Central memory CD8-positive, alpha-beta T cell (primary cell): ENCODE measurements around the gene XPO6.
A peak's percentile ranks its signal among the peaks of the same experiment; 100 is the strongest.
"Not testable (repeated sequence)": the region's sequence is repeated elsewhere in the genome, so short reads cannot be mapped to it uniquely, and the experiment has no call there.

ENCODE experiments used
- ATAC-seq: fragments of 150-1000 bp; cut with Tn5 transposase; replicated peaks from 2 replicates; pipeline ENCODE4 v1.10.0; 2022; ENCODE audit warnings: mild to moderate bottlenecking, moderate FRiP score, moderate number of reproducible peaks; ENCODE audit not compliant: poor library complexity, severe bottlenecking; ENCODE audit errors: extremely low read depth
- DNase-seq, 2 donors: peaks; one replicate each; pipeline ENCODE4 v3.0.0; 2021; ENCODE audit warnings: low spot score in 2 of 2
- H3K27ac Mint-ChIP-seq: one replicate; pipeline ENCODE4 v1.8.0; 2022; ENCODE audit warnings: low read depth, mild to moderate bottlenecking, moderate library complexity, mixed read lengths
- H3K27me3 Mint-ChIP-seq: one replicate; pipeline ENCODE4 v1.8.0; 2022; ENCODE audit warnings: mixed read lengths
- H3K36me3 Mint-ChIP-seq: one replicate; pipeline ENCODE4 v1.8.0; 2022; ENCODE audit warnings: mild to moderate bottlenecking, moderate library complexity, mixed read lengths; ENCODE audit not compliant: insufficient read depth
- H3K4me1 Mint-ChIP-seq: one replicate; pipeline ENCODE4 v1.8.0; 2022; ENCODE audit warnings: mixed read lengths
- H3K4me3 Mint-ChIP-seq: one replicate; pipeline ENCODE4 v1.8.0; 2022; ENCODE audit warnings: mild to moderate bottlenecking, moderate library complexity, mixed read lengths
- H3K9me3 Mint-ChIP-seq: one replicate; pipeline ENCODE4 v1.8.0; 2022; ENCODE audit warnings: mixed read lengths

The XPO6 gene

GRCh38 chr16:28130099-28131088 is 81.4 kb downstream of the XPO6 start:
- no peaks in the 10 kb centered on the region for H3K27me3 Mint-ChIP-seq
- peaks cover 28% of the 10 kb centered on the region for H3K4me1 Mint-ChIP-seq
- H3K36me3 Mint-ChIP-seq = peaks cover 63% of the 10 kb centered on the region
- H3K9me3 Mint-ChIP-seq = no peaks in the 10 kb centered on the region
- no peak for DNase-seq
- ATAC-seq = no peak
- H3K4me3 Mint-ChIP-seq = no peak overlapping the region
- H3K27ac Mint-ChIP-seq = peak overlapping the region; percentile 61

DNA sequence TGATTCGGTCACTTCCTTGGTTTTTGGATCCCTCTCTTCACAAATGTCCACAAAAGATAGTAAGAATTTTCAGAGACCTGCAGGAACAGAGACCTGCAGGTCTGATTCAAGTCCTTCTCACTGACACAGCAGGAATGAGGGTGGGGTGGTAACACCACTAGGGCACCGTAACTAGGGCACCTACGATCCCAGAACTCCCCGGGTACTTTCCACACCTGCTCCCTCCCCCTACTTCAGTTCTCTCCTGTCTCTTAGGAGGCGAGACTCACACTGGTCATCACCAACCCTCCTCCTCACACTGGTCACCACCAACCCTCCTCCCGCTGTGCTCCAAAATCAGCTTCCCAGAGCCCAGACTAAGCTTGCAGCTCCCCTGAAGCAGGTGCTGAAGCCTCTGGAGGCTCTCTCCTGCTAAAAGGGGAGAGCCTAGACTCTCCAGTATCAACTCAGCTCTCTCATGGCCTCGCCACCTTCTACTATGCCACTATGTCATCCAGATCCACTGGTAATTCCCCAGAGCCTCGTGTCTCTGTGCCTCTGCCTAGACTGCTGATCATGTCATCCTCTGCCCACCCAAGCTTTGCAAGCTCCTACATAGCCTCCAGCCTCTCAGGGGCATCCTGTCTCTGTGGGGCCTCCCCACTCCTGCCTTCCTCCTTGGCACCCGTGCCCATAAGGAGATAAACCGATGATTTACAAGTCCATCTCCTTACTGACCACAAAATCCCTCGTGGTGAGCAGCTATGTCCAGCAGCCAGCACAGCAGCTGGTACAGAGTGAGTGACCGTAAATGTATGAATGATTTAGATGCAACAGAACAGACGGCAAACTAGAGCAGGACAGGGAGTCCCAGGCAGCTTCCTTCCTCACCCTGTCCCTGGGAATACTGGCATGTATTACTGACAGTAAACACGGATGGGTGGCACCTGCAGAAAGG is 84.8 kb downstream of the XPO6 start:
- Mint-ChIP-seq H3K27me3 (no peaks in the 10 kb centered on the region), H3K36me3 (peaks cover 62% of the 10 kb centered on the region), H3K27ac (no peak overlapping the region), H3K4me3 (no peak overlapping the region), H3K4me1 (peaks cover 28% of the 10 kb centered on the region), H3K9me3 (no peaks in the 10 kb centered on the region)
- DNase-seq (no peak), ATAC-seq (no peak)

- peaks cover 66% of the 10 kb centered on the region for H3K36me3 Mint-ChIP-seq
Observed at GRCh38 chr16:28125592-28125991, 86.2 kb downstream of the XPO6 start.

DNA sequence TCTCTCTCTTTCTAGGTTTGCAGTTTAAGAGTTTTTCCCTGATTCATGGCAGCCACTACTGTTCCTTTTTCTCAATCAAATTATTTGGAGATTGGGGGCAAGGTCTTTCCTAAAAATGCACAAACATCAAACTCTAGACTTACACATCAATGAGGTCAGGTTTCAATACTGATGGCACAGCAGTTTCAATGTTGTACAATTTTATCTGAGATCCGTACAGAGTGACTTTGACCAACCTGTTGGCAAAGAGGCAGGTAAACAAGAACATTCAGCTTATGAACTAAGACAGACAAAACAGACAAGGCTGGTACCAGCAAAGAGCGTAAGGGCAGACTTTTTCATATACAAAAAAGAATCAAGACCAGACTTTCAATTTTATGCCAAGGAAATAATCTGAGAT is 90.2 kb downstream of the XPO6 start:
- ATAC-seq (no peak), DNase-seq (no peak)
- no peaks in the 10 kb centered on the region for H3K9me3 Mint-ChIP-seq
- peak overlapping the region; percentile 54 for H3K27ac Mint-ChIP-seq
- H3K4me3 Mint-ChIP-seq = no peak overlapping the region
- H3K4me1 Mint-ChIP-seq = peaks cover 1% of the 10 kb centered on the region
- peaks cover 74% of the 10 kb centered on the region for H3K36me3 Mint-ChIP-seq
- H3K27me3 Mint-ChIP-seq = no peaks in the 10 kb centered on the region

More at GRCh38 chr16:28125592-28125991, 86.2 kb downstream of the XPO6 start:
- Mint-ChIP-seq H3K4me1 (peaks cover 28% of the 10 kb centered on the region), H3K9me3 (no peaks in the 10 kb centered on the region), H3K4me3 (no peak overlapping the region), H3K27me3 (no peaks in the 10 kb centered on the region), H3K27ac (no peak overlapping the region)
- no peak for DNase-seq
- ATAC-seq = no peak

- H3K27ac Mint-ChIP-seq = peak overlapping the region; percentile 54
- H3K36me3 Mint-ChIP-seq = peaks cover 80% of the 10 kb centered on the region
- H3K9me3 Mint-ChIP-seq = no peaks in the 10 kb centered on the region
- ATAC-seq (no peak), DNase-seq (no peak)
- H3K4me1 Mint-ChIP-seq = no peaks in the 10 kb centered on the region
- H3K4me3 Mint-ChIP-seq = no peak overlapping the region
- H3K27me3 Mint-ChIP-seq = no peaks in the 10 kb centered on the region
Observed at GRCh38 chr16:28120754-28121153, 91.0 kb downstream of the XPO6 start.

GRCh38 chr16:28118637-28119036 is 93.1 kb downstream of the XPO6 start:
- H3K36me3 Mint-ChIP-seq = peaks cover 69% of the 10 kb centered on the region
- H3K4me3 Mint-ChIP-seq = no peak overlapping the region
- H3K9me3 Mint-ChIP-seq = no peaks in the 10 kb centered on the region
- DNase-seq (no peak), ATAC-seq (no peak)
- no peaks in the 10 kb centered on the region for H3K27me3 Mint-ChIP-seq
- no peak overlapping the region for H3K27ac Mint-ChIP-seq
- peaks cover 5% of the 10 kb centered on the region for H3K4me1 Mint-ChIP-seq

DNA sequence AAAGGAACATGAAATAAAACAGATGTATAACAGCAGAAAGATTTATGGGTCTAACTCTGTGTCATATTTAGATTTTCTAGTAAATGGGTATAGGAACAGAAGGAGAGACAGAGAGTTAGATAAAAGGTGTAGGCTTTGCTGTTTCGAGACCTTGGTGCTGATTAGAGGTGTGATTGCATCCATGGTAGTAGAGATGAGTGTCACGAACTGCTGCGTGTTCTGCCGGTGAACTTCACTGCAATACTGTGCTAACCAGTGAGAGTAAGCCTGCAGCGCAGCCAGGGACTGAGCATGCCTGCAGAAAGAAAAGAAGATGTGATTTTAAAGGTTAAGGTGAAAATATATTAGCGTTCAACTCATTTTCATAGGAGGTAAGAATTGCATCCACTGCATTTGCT is 94.6 kb downstream of the XPO6 start:
- Mint-ChIP-seq H3K27me3 (no peaks in the 10 kb centered on the region), H3K9me3 (no peaks in the 10 kb centered on the region), H3K4me3 (no peak overlapping the region), H3K27ac (no peak overlapping the region), H3K36me3 (peaks cover 70% of the 10 kb centered on the region), H3K4me1 (peaks cover 10% of the 10 kb centered on the region)
- no peak for ATAC-seq
- DNase-seq = no peak

DNA sequence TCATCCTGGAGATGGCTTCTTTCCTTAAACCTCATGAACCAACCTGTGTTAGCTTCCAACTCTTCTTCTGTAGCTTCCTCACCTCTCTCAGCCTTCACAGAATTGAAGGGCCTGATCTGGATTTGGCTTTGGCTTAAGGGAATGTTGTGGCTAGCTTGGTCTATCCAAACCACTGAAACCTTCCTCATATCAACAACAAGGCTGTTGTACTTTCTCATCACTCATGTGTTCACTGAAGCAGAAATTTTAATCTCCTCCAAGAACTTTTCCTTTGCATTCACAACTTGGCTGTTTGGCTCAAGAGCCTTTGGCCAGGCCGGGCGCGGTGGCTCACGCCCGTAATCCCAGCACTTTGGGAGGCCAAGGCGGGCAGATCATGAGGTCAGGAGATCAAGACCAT is 95.9 kb downstream of the XPO6 start:
- peaks cover 64% of the 10 kb centered on the region for H3K36me3 Mint-ChIP-seq
- not testable (repeated sequence) for DNase-seq, H3K4me3 Mint-ChIP-seq, H3K9me3 Mint-ChIP-seq, ATAC-seq, H3K4me1 Mint-ChIP-seq, H3K27me3 Mint-ChIP-seq
- peak overlapping the region; percentile 60 for H3K27ac Mint-ChIP-seq

DNA sequence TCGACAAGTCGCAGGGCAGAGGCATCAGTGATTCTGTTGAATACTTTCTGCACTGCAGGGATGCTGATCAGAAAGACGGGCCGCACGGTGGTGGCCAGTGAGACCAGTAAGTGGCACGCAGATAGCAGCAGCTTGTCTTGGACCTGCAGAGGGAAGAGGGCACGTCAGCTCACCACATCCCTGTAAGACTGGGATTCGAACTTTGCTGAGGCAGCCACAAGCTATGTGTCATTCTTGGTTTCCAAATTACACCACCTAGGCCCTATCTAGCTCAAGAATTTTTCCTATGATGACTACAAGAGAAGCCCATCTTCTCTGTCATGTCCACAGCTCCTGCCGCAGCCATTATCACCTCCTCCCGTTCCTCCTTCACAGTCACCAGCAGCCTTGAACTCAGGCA is 98.9 kb downstream of the XPO6 start:
- no peak for DNase-seq
- Mint-ChIP-seq H3K36me3 (peaks cover 65% of the 10 kb centered on the region), H3K4me3 (no peak overlapping the region), H3K9me3 (no peaks in the 10 kb centered on the region), H3K27me3 (no peaks in the 10 kb centered on the region), H3K27ac (no peak overlapping the region), H3K4me1 (peaks cover 24% of the 10 kb centered on the region)
- no peak for ATAC-seq

- no peaks in the 10 kb centered on the region for H3K27me3 Mint-ChIP-seq
- DNase-seq (no peak), ATAC-seq (no peak)
- H3K27ac Mint-ChIP-seq = peak overlapping the region; percentile 9
- H3K9me3 Mint-ChIP-seq = no peaks in the 10 kb centered on the region
- peaks cover 67% of the 10 kb centered on the region for H3K36me3 Mint-ChIP-seq
- peaks cover 24% of the 10 kb centered on the region for H3K4me1 Mint-ChIP-seq
- H3K4me3 Mint-ChIP-seq = no peak overlapping the region
Observed at GRCh38 chr16:28110977-28111376, 100.8 kb downstream of the XPO6 start.

DNA sequence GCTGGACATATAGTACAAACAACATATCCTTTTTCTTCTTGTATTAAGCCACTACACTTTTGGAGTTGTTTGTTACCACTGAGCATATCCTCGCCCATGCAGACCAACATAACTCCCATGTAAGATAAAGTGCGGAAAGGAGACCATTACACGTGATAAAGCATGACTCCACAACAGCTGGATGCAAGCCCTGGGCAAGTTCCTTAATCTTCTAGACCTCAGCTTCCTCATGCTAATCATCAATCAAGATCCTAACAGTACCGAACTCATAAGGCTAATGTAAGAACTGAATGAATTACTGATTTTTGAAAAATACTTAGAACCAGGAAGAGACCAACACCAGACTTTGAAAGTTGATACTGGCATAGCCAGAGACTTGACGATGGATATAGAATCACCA is 101.3 kb downstream of the XPO6 start:
- Mint-ChIP-seq H3K4me1 (peaks cover 24% of the 10 kb centered on the region), H3K4me3 (peak overlapping the region; percentile 1), H3K36me3 (peaks cover 66% of the 10 kb centered on the region), H3K27ac (peak overlapping the region; percentile 9), H3K9me3 (no peaks in the 10 kb centered on the region), H3K27me3 (no peaks in the 10 kb centered on the region)
- ATAC-seq = no peak
- DNase-seq = no peak

DNA sequence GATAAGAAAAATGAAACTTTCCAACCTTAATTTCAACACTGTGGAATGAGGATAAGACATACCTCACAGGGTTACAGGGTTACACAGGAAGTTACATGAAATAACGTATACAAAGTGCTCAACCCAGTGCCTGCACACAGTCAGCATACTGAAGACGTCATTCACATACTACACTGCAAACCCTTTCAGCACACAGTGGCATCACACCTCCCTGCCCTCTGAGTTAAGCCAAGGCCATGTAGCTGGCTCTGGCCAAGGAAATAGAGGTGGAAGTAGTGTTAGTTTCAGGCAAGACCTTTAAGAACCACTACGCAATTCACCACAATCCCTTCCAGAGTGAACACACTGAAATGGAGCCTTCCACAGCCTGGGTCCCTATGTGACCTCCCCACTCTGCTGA is 101.7 kb downstream of the XPO6 start:
- H3K9me3 Mint-ChIP-seq = no peaks in the 10 kb centered on the region
- H3K36me3 Mint-ChIP-seq = peaks cover 65% of the 10 kb centered on the region
- peaks cover 24% of the 10 kb centered on the region for H3K4me1 Mint-ChIP-seq
- DNase-seq (no peak), ATAC-seq (no peak)
- no peaks in the 10 kb centered on the region for H3K27me3 Mint-ChIP-seq
- H3K4me3 Mint-ChIP-seq = peak overlapping the region; percentile 1
- H3K27ac Mint-ChIP-seq = no peak overlapping the region
